Subcutaneous abdominal adipose tissue (tissue), 5 donors: ENCODE data around the gene CLTRN.
"Not testable (repeated sequence)": the region's sequence is repeated elsewhere in the genome, so short reads cannot be mapped to it uniquely, and the experiment has no call there.

Experiments
- H3K27ac ChIP-seq: one replicate; pipeline ENCODE4 v1.7.0; 2013; ENCODE audit warnings: low read depth, mild to moderate bottlenecking, inconsistent platforms, low read length, moderate library complexity
- H3K27me3 ChIP-seq, 5 donors: one replicate each; pipeline ENCODE4 v1.7.0; 2013; ENCODE audit warnings: low read length in 5 of 5, inconsistent platforms in 1 of 5; ENCODE audit not compliant: control insufficient read depth in 5 of 5, insufficient read depth in 4 of 5
- H3K36me3 ChIP-seq, 5 donors: one replicate each; pipeline ENCODE4 v1.7.0; 2013; ENCODE audit warnings: low read length in 5 of 5; ENCODE audit not compliant: control insufficient read depth in 5 of 5, insufficient read depth in 5 of 5
- H3K4me1 ChIP-seq, 5 donors: one replicate each; pipeline ENCODE4 v1.7.0; 2013; ENCODE audit warnings: low read length in 5 of 5, mild to moderate bottlenecking in 3 of 5, moderate library complexity in 1 of 5; ENCODE audit not compliant: control insufficient read depth in 5 of 5, insufficient read depth in 5 of 5
- H3K4me3 ChIP-seq, 5 donors: one replicate each; pipeline ENCODE4 v1.7.0; 2013; ENCODE audit warnings: low read length in 5 of 5, low read depth in 1 of 5
- H3K9ac ChIP-seq, 5 donors: one replicate each; pipeline ENCODE4 v1.7.0; 2013; ENCODE audit warnings: low read length in 5 of 5, mild to moderate bottlenecking in 4 of 5, moderate library complexity in 3 of 5
- H3K9me3 ChIP-seq, 5 donors: one replicate each; pipeline ENCODE4 v1.7.0; 2013; ENCODE audit warnings: low read length in 5 of 5; ENCODE audit not compliant: control insufficient read depth in 5 of 5
- donor health status: healthy.
- donor health status: healthy.
- donor health status: healthy.
- donor health status: healthy.
- donor health status: healthy.

The CLTRN gene, protein sequence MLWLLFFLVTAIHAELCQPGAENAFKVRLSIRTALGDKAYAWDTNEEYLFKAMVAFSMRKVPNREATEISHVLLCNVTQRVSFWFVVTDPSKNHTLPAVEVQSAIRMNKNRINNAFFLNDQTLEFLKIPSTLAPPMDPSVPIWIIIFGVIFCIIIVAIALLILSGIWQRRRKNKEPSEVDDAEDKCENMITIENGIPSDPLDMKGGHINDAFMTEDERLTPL

GRCh38 chrX:15664487-15665444 lies at the start of gene CLTRN:
CLTRN (minus strand) TSS chrX:15664805; CDS start chrX:15664775, 30 bp downstream.
- Histone ChIP-seq H3K27ac (no peak within 1 kb of the TSS), H3K27me3 (peaks cover 5 to 42% (median 26%) of the 10 kb centered on the region in 5 donors)

DNA sequence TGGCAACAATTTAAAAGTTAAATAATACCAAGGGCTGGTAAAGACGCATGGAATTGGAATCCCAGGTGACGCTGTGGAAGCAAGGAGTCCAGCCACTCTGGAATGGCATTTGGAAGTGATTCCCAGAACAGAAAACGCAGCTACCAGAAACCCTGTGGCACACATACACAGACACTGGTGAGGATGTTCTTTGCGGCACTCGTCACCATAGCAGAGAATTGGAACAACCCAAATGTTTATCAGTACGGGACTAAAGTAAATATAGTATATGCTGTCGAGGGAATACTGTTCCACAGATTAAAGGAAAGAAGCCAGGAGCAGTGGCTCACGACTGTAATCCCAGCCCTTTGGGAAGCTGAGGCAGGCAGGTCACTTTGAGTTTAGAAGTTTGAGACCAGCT lies 39.7 kb upstream of the CLTRN start:
- not testable (repeated sequence) for H3K27me3 ChIP-seq, H3K27ac ChIP-seq, H3K4me1 ChIP-seq, H3K4me3 ChIP-seq, H3K9ac ChIP-seq, H3K9me3 ChIP-seq
- H3K36me3 ChIP-seq: peaks cover 4 to 15% (median 7%) of the 10 kb centered on the region in 5 donors

More at GRCh38 chrX:15664487-15665444, at the start of gene CLTRN:
- Histone ChIP-seq H3K4me3 (no peak within 1 kb of the TSS), H3K9me3 (no peaks in the 10 kb centered on the region), H3K9ac (no peak within 1 kb of the TSS), H3K4me1 (no peaks in the 10 kb centered on the region), H3K36me3 (peaks cover 0 to 2% (median 0%) of the 10 kb centered on the region in 5 donors)

- H3K36me3 ChIP-seq: peaks cover 4 to 15% (median 7%) of the 10 kb centered on the region in 5 donors
- not testable (repeated sequence) for H3K9ac ChIP-seq, H3K9me3 ChIP-seq, H3K4me3 ChIP-seq, H3K27ac ChIP-seq, H3K4me1 ChIP-seq, H3K27me3 ChIP-seq
Observed at GRCh38 chrX:15703809-15704208, 39.2 kb upstream of the CLTRN start.

- no peaks in the 10 kb centered on the region for H3K4me1 ChIP-seq
- H3K9ac ChIP-seq: no peak overlapping the region
- H3K9me3 ChIP-seq: no peaks in the 10 kb centered on the region
- H3K4me3 ChIP-seq: no peak overlapping the region
- no peak overlapping the region for H3K27ac ChIP-seq
- peaks cover 0 to 2% (median 0%) of the 10 kb centered on the region in 5 donors for H3K27me3 ChIP-seq
- peaks cover 4 to 15% (median 8%) of the 10 kb centered on the region in 5 donors for H3K36me3 ChIP-seq
Observed at GRCh38 chrX:15702488-15703371, 38.1 kb upstream of the CLTRN start.

DNA sequence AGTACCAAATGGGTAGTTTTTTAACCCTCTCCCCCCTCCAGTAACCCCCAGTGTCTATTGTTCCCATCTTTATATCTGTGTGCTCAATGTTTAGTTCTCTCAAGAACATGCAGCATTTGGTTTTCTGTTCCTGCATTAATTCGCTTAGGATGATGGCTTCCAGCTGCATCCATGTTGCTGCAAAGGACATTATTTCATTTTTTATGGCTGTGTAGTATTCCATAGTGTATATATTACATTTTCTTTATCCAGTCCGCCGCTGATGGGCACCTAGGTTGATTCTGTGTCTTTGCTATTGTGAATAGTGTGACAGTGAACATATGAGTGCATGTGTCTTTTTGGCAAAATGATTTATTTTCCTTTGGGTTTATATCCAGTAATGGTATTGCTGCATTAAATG lies 31.9 kb upstream of the CLTRN start:
- Histone ChIP-seq H3K9ac (no peak overlapping the region), H3K27ac (no peak overlapping the region), H3K4me1 (no peaks in the 10 kb centered on the region), H3K27me3 (no peaks in the 10 kb centered on the region), H3K4me3 (no peak overlapping the region), H3K9me3 (no peaks in the 10 kb centered on the region), H3K36me3 (peaks cover 7 to 46% (median 16%) of the 10 kb centered on the region in 5 donors)

GRCh38 chrX:15694941-15695451 lies 30.4 kb upstream of the CLTRN start:
- Histone ChIP-seq H3K27me3 (no peaks in the 10 kb centered on the region), H3K27ac (no peak overlapping the region), H3K36me3 (peaks cover 13 to 52% (median 21%) of the 10 kb centered on the region in 5 donors), H3K4me1 (no peaks in the 10 kb centered on the region), H3K4me3 (no peak overlapping the region), H3K9ac (no peak overlapping the region), H3K9me3 (no peaks in the 10 kb centered on the region)

GRCh38 chrX:15686818-15687685 lies 22.4 kb upstream of the CLTRN start:
- Histone ChIP-seq H3K27ac (no peak overlapping the region), H3K4me1 (peaks cover 0 to 6% (median 0%) of the 10 kb centered on the region in 5 donors), H3K9me3 (no peaks in the 10 kb centered on the region), H3K27me3 (no peaks in the 10 kb centered on the region), H3K4me3 (no peak overlapping the region), H3K9ac (no peak overlapping the region), H3K36me3 (peaks cover 11 to 25% (median 21%) of the 10 kb centered on the region in 5 donors)

DNA sequence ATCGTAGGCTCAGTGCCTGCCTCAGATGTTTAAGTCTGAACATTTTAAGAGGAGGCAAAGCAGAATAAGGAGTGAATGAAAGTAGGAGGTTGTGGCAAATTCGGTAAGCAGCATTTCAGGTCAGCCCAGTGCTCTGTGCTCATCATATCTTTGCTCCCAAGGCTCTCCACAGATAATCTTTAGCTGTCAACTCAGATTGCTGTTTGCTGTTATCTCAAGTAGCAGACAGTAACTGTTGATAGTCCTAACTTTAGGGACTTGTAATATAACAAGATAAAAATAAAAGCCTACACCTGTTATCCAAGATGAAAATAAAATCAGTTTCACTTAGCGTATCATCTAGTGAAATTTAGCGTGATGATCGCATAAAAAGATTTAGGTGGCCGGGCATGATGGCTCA lies 18.6 kb upstream of the CLTRN start:
- peaks cover 0 to 6% (median 0%) of the 10 kb centered on the region in 5 donors for H3K4me1 ChIP-seq
- H3K9ac ChIP-seq: no peak overlapping the region
- no peaks in the 10 kb centered on the region for H3K27me3 ChIP-seq
- H3K9me3 ChIP-seq: no peaks in the 10 kb centered on the region
- H3K36me3 ChIP-seq: peaks cover 0 to 16% (median 4%) of the 10 kb centered on the region in 5 donors
- no peak overlapping the region for H3K27ac ChIP-seq
- H3K4me3 ChIP-seq: no peak overlapping the region

DNA sequence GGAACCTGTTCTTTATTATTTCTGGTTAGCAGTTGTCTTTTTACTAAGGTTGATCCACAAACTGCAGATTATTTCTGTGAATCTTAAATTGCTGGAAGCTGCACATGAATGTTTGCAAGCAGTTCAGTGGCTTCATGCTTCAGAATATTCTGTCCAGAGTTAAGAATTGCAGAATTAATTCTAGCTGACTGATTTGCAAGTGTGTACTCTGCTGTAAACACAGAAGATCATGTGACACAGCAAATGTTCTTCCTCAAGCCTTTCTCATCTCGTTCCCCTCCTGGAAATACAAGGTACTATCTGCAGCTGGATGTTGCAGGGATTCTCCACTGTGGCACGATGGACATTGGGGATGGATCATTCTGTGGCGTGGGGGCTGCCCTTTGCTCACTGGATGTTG lies 16.8 kb upstream of the CLTRN start:
- H3K27me3 ChIP-seq: no peaks in the 10 kb centered on the region
- peaks cover 0 to 9% (median 4%) of the 10 kb centered on the region in 5 donors for H3K4me1 ChIP-seq
- no peaks in the 10 kb centered on the region for H3K9me3 ChIP-seq
- H3K27ac ChIP-seq: no peak overlapping the region
- no peak overlapping the region for H3K4me3 ChIP-seq
- H3K9ac ChIP-seq: no peak overlapping the region
- H3K36me3 ChIP-seq: peaks cover 0 to 15% (median 4%) of the 10 kb centered on the region in 5 donors
